DMS153 (cell line): Measurements from ENCODE around the gene SYNJ1.
"Not testable (repeated sequence)": the region's sequence is repeated elsewhere in the genome, so short reads cannot be mapped to it uniquely, and the experiment has no call there.

Source experiments
- DNase-seq: peaks from one replicate; lab custom pipeline; 2025; lab: John Stamatoyannopoulos, UW

SYNJ1 gene

GRCh38 chr21:32611471-32611997 is 116.3 kb downstream of the SYNJ1 start:
- no peak for DNase-seq

GRCh38 chr21:32610940-32611339 is 116.9 kb downstream of the SYNJ1 start:
- not testable (repeated sequence) for DNase-seq

- DNase-seq: no peak
These were observed 119.0 kb downstream of the SYNJ1 start for GRCh38 chr21:32608851-32609250.

GRCh38 chr21:32605469-32605868 is 122.3 kb downstream of the SYNJ1 start:
- no peak for DNase-seq

- no peak for DNase-seq
These were observed 123.3 kb downstream of the SYNJ1 start for GRCh38 chr21:32604464-32604863.

GRCh38 chr21:32603131-32603530 is 124.7 kb downstream of the SYNJ1 start:
- no peak for DNase-seq

GRCh38 chr21:32602099-32602498 is 125.7 kb downstream of the SYNJ1 start:
- DNase-seq: no peak

GRCh38 chr21:32599526-32599925 is 128.3 kb downstream of the SYNJ1 start:
- no peak for DNase-seq

- no peak for DNase-seq
These were observed 128.7 kb downstream of the SYNJ1 start for GRCh38 chr21:32599091-32599490.

GRCh38 chr21:32597205-32597604 is 130.6 kb downstream of the SYNJ1 start:
- DNase-seq: no peak

- DNase-seq: no peak
These were observed 132.4 kb downstream of the SYNJ1 start for GRCh38 chr21:32595431-32595830.

GRCh38 chr21:32593690-32594089 is 134.1 kb downstream of the SYNJ1 start:
- no peak for DNase-seq

- DNase-seq: no peak
These were observed 134.8 kb downstream of the SYNJ1 start for GRCh38 chr21:32592929-32593502.

GRCh38 chr21:32590130-32590529 is 137.7 kb downstream of the SYNJ1 start:
- DNase-seq: no peak

GRCh38 chr21:32587651-32588050 is 140.2 kb downstream of the SYNJ1 start:
- DNase-seq: no peak

- no peak for DNase-seq
These were observed 140.7 kb downstream of the SYNJ1 start for GRCh38 chr21:32587120-32587519.

- no peak for DNase-seq
These were observed 141.8 kb downstream of the SYNJ1 start for GRCh38 chr21:32585970-32586369.

GRCh38 chr21:32585042-32585710 is 142.6 kb downstream of the SYNJ1 start, which contains the start of gene TCP10L:
Gene TCP10L (minus strand): TSS chr21:32585523. CDS start chr21:32584304, 1,219 bp downstream.
- DNase-seq: no peak

- no peak for DNase-seq
These were observed 143.3 kb downstream of the SYNJ1 start for GRCh38 chr21:32584472-32584871.

- no peak for DNase-seq
These were observed 146.1 kb downstream of the SYNJ1 start for GRCh38 chr21:32581732-32582131.

GRCh38 chr21:32580949-32581348 is 146.9 kb downstream of the SYNJ1 start:
- DNase-seq: no peak
